Adipose tissue (tissue), 3 donors: ENCODE data around the gene PADI6. TPM values are rescaled to one million over a fixed set of nuclear protein-coding genes. Genes with fewer than 3 reads are reported as not detected.
"Not testable (repeated sequence)": the region's sequence is repeated elsewhere in the genome, so short reads cannot be mapped to it uniquely, and the experiment has no call there.

Experiments
- H3K27ac ChIP-seq: one replicate; pipeline ENCODE4 v1.5.1; 2013; ENCODE audit warnings: low read depth, low read length
- WGBS, 3 donors: extraction: QIAGEN DNeasy Blood & Tissue Kit; methylation state at CpG; one replicate each; pipeline ENCODE4 v1.1.7; 2013; 5-methylcytosine and 5-hydroxymethylcytosine counted together
- polyA plus RNA-seq, 3 donors: library from polyadenylated mRNA; stranded (reverse); fragments of 200-250 nt; gene quantifications; one replicate each; pipeline ENCODE4 v1.2.3, GENCODE V29; 2013
- donor health status: healthy with polysubstance abuse.
- donor health status: Bipolar disorder and iron deficiency.
- donor health status: healthy.

Gene PADI6
- not detected for polyA plus RNA-seq

GRCh38 chr1:17371896-17372295, at the start of gene PADI6:
TSS of gene PADI6 (plus strand) at chr1:17372196. CDS start at chr1:17372246, 50 bp downstream.
- 48 to 66% (median 62%) methylated on average over 7 of the region's 7 CpGs for WGBS, 3 donors
- no peak within 1 kb of the TSS for H3K27ac ChIP-seq

GRCh38 chr1:17328855-17329254, 43.1 kb upstream of the PADI6 start:
- WGBS, 3 donors = 71 to 75% (median 74%) methylated on average over 5 of the region's 5 CpGs

GRCh38 chr1:17329610-17330009, 42.4 kb upstream of the PADI6 start:
- H3K27ac ChIP-seq = no peak overlapping the region
- 75 to 78% (median 75%) methylated on average over 4 of the region's 4 CpGs for WGBS, 3 donors

More at GRCh38 chr1:17328855-17329254, 43.1 kb upstream of the PADI6 start:
- H3K27ac ChIP-seq = no peak overlapping the region

GRCh38 chr1:17330856-17331255, 41.1 kb upstream of the PADI6 start:
- no peak overlapping the region for H3K27ac ChIP-seq
- WGBS, 3 donors = 63 to 73% (median 72%) methylated on average over 7 of the region's 7 CpGs

GRCh38 chr1:17333081-17333480, 38.9 kb upstream of the PADI6 start:
- 89 to 96% (median 90%) methylated on average over 8 of the region's 8 CpGs for WGBS, 3 donors

GRCh38 chr1:17335821-17336710, 35.9 kb upstream of the PADI6 start:
- no peak overlapping the region for H3K27ac ChIP-seq
- 29 to 31% (median 31%) methylated on average over 20 of the region's 20 CpGs for WGBS, 3 donors

More at GRCh38 chr1:17333081-17333480, 38.9 kb upstream of the PADI6 start:
- H3K27ac ChIP-seq = no peak overlapping the region

GRCh38 chr1:17338706-17339493, 33.1 kb upstream of the PADI6 start:
- no peak overlapping the region for H3K27ac ChIP-seq
- 61 to 77% (median 75%) methylated on average over 15 of the region's 15 CpGs for WGBS, 3 donors

GRCh38 chr1:17339521-17339920, 32.5 kb upstream of the PADI6 start:
- H3K27ac ChIP-seq = no peak overlapping the region
- WGBS, 3 donors = 67 to 89% (median 81%) methylated on average over 7 of the region's 7 CpGs

- WGBS, 3 donors = 70 to 82% (median 73%) methylated on average over 8 of the region's 8 CpGs
- no peak overlapping the region for H3K27ac ChIP-seq
Measured at GRCh38 chr1:17340358-17340757, 31.6 kb upstream of the PADI6 start.

- WGBS, 3 donors = 64 to 69% (median 65%) methylated on average over 17 of the region's 17 CpGs
- no peak overlapping the region for H3K27ac ChIP-seq
Measured at GRCh38 chr1:17342014-17342441, 30.0 kb upstream of the PADI6 start.

- 88 to 93% (median 92%) methylated on average over 5 of the region's 5 CpGs for WGBS, 3 donors
- H3K27ac ChIP-seq = not testable (repeated sequence)
Measured at GRCh38 chr1:17345506-17345905, 26.5 kb upstream of the PADI6 start.

- no peak overlapping the region for H3K27ac ChIP-seq
- 84 to 86% (median 84%) methylated on average over 9 of the region's 9 CpGs for WGBS, 3 donors
Measured at GRCh38 chr1:17346046-17346789, 25.8 kb upstream of the PADI6 start.

GRCh38 chr1:17347769-17348592, 24.0 kb upstream of the PADI6 start:
- WGBS, 3 donors = 65 to 66% (median 66%) methylated on average over 19 of the region's 19 CpGs
- no peak overlapping the region for H3K27ac ChIP-seq

- WGBS, 3 donors = 65 to 74% (median 67%) methylated on average over 14 of the region's 14 CpGs
Measured at GRCh38 chr1:17348593-17349234, 23.3 kb upstream of the PADI6 start.

GRCh38 chr1:17350083-17350482, 21.9 kb upstream of the PADI6 start:
- 40 to 60% (median 43%) methylated on average over 8 of the region's 8 CpGs for WGBS, 3 donors
- no peak overlapping the region for H3K27ac ChIP-seq

More at GRCh38 chr1:17348593-17349234, 23.3 kb upstream of the PADI6 start:
- no peak overlapping the region for H3K27ac ChIP-seq

- 72 to 83% (median 82%) methylated on average over 6 to 7 of the region's 7 CpGs for WGBS, 3 donors
Measured at GRCh38 chr1:17350928-17351446, 21.0 kb upstream of the PADI6 start.

More at GRCh38 chr1:17350928-17351446, 21.0 kb upstream of the PADI6 start:
- H3K27ac ChIP-seq = no peak overlapping the region
